ACHN (cell line): Measurements from ENCODE around the gene CIAO2A.

ENCODE experiments used
- DNase-seq: peaks from one replicate; pipeline ENCODE4 v3.0.0-alpha.2; 2015
- in situ Hi-C: cut with HindIII; loops from 2 replicates; pipeline ENCODE4 v1.10.0; 2017; ENCODE audit warnings: low sequenced_read_pairs, low pct_ligation_motif_present, low pct_unique_long_range_greater_than_20kb

Gene CIAO2A

GRCh38 chr15:64026591-64026990 is 67.0 kb downstream of the CIAO2A start:
- in situ Hi-C loops, result no loop called here
- DNase-seq, result no peak

GRCh38 chr15:64024172-64025050 is 69.2 kb downstream of the CIAO2A start:
- DNase-seq, result no peak
- in situ Hi-C loops, result no loop called here

- in situ Hi-C loops, result no loop called here
- DNase-seq, result no peak
Observed at GRCh38 chr15:64023220-64023619, 70.4 kb downstream of the CIAO2A start.

GRCh38 chr15:64022571-64022970 is 71.1 kb downstream of the CIAO2A start:
- DNase-seq, result no peak
- in situ Hi-C loops, result no loop called here
